AML-193 (cell line): ENCODE measurements around the gene MAPK11.
"Not testable (repeated sequence)": the region's sequence is repeated elsewhere in the genome, so short reads cannot be mapped to it uniquely, and the experiment has no call there.

Source experiments
- DNase-seq, 2 experiments: peaks; one replicate each; lab custom pipeline; 2025; lab: John Stamatoyannopoulos, UW

Gene MAPK11

GRCh38 chr22:50276143-50276542 is 6.0 kb upstream of the MAPK11 start:
- peak in 1 of 2 experiments; percentile 5 for DNase-seq

- no peak for DNase-seq
Observed at GRCh38 chr22:50275181-50276055, 5.2 kb upstream of the MAPK11 start.

GRCh38 chr22:50274771-50275170 is 4.6 kb upstream of the MAPK11 start:
- no peak for DNase-seq

GRCh38 chr22:50274311-50274710 is 4.1 kb upstream of the MAPK11 start:
- DNase-seq: peak; percentile 55 to 61

- not testable (repeated sequence) for DNase-seq
Observed at GRCh38 chr22:50273781-50274180, 3.6 kb upstream of the MAPK11 start.

GRCh38 chr22:50273352-50273751 is 3.2 kb upstream of the MAPK11 start:
- DNase-seq: not testable (repeated sequence)

GRCh38 chr22:50272044-50272802 is 2.0 kb upstream of the MAPK11 start:
- DNase-seq: no peak

GRCh38 chr22:50271519-50271970 is 1.4 kb upstream of the MAPK11 start:
- DNase-seq: no peak

- peak; percentile 26 to 56 for DNase-seq
Observed at GRCh38 chr22:50270666-50271394, 650 bp upstream of the MAPK11 start.

GRCh38 chr22:50269573-50269969 is 609 bp downstream of the MAPK11 start:
- no peak for DNase-seq

GRCh38 chr22:50268655-50269113 is 1.5 kb downstream of the MAPK11 start:
- DNase-seq: no peak

- no peak for DNase-seq
Observed at GRCh38 chr22:50267591-50268390, 2.4 kb downstream of the MAPK11 start.

- no peak for DNase-seq
Observed at GRCh38 chr22:50266994-50267393, 3.2 kb downstream of the MAPK11 start.

- no peak for DNase-seq
Observed at GRCh38 chr22:50264946-50265669, 5.1 kb downstream of the MAPK11 start.

GRCh38 chr22:50264104-50264745 is 6.0 kb downstream of the MAPK11 start:
- no peak for DNase-seq

GRCh38 chr22:50262973-50263617 is 7.1 kb downstream of the MAPK11 start:
- no peak for DNase-seq

- DNase-seq: no peak
Observed at GRCh38 chr22:50262460-50262911, 7.7 kb downstream of the MAPK11 start.

GRCh38 chr22:50261615-50262459 is 8.3 kb downstream of the MAPK11 start, which contains the start of gene MAPK12:
Gene MAPK12, minus strand, starts transcription at chr22:50261683. Its CDS starts 174 bp downstream, at chr22:50261509.
- no peak for DNase-seq
